Bronchial epithelial cell (primary cell): ENCODE results near the gene DSCAML1. TPM values are rescaled to one million over a fixed set of nuclear protein-coding genes. Genes with fewer than 3 reads are reported as not detected.

Source experiments
- DNase-seq: peaks from one replicate; pipeline ENCODE4 v3.0.0-alpha.2; 2010; ENCODE audit warnings: low read depth
- FAIRE-seq: peaks from 2 replicates; lab custom pipeline; 2011; peaks lifted over from hg19 to GRCh38; lab: Jason Lieb, UNC
- H3K27me3 ChIP-seq: 2 replicates; pipeline ENCODE4 v1.5.1; 2011; ENCODE audit warnings: low read length; ENCODE audit not compliant: control insufficient read depth, insufficient read depth
- H3K36me3 ChIP-seq: 2 replicates; pipeline ENCODE4 v1.5.1; 2011; ENCODE audit warnings: low read length; ENCODE audit not compliant: control insufficient read depth, insufficient read depth
- H3K4me3 ChIP-seq: 2 replicates; pipeline ENCODE4 v1.5.1; 2011; ENCODE audit warnings: mild to moderate bottlenecking, low read depth, low read length, control low read depth
- total RNA-seq: library from RNA; depleted of rRNA; stranded (reverse); fragments of >200 nt; gene quantifications from 2 replicates; pipeline ENCODE4 v1.2.1, GENCODE V29; 2014
- TF ChIP-seq, protein P1 (sequence below): IDR thresholded peaks from 2 replicates; pipeline ENCODE4 v1.5.1; 2011; ENCODE audit warnings: mild to moderate bottlenecking, moderate library complexity, low read length, control low read depth, inconsistent platforms; ENCODE audit not compliant: insufficient read depth, severe bottlenecking

The DSCAML1 gene
- total RNA-seq, 1 donor from 2014 or later, result under 0.01 TPM

DNA sequence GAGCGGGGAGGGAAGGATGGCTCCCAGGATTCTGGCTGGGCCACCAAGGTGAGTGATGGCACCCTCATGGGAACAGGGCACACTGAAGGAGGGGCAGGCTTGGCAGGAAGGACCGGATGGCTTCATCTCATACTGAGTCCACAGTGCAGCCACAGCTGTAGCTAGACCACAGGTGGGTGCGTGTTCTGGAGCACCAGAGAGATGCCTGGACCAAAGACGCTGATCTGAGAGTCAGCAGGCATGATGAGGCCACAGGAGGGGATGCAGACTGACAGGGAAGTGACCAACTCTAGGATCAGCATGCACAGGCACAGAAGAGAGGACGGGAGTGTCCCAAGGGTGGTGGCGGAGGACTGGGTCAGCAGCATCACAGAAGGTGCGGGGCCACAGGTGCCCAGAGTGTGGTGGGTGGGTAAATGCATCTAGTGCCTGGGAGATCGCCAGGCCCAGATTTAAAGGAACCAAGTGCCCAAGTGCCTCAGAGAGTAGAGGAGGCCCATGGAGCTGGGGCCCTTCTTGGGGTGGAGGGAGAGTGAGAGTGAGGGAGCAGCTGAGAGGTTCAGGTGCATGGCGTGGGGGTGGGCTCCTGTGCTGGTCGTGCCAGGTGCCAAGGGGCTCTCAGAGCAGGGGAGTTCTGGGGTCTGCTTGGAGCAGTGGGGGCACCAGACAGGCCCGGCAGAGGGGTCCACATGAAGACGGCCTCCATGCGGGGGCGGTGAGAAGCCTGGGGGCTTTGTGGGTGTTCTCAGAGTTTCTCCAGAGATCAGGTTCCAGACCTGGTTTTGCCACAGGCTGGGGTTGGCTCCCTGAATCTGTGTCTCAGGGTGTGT lies 355.7 kb downstream of the DSCAML1 start:
- no peaks in the 10 kb centered on the region for H3K36me3 ChIP-seq
- peaks cover 16% of the 10 kb centered on the region for H3K27me3 ChIP-seq
- FAIRE-seq (peak; percentile 94), DNase-seq (no peak)
- TF ChIP-seq, protein P1, sequence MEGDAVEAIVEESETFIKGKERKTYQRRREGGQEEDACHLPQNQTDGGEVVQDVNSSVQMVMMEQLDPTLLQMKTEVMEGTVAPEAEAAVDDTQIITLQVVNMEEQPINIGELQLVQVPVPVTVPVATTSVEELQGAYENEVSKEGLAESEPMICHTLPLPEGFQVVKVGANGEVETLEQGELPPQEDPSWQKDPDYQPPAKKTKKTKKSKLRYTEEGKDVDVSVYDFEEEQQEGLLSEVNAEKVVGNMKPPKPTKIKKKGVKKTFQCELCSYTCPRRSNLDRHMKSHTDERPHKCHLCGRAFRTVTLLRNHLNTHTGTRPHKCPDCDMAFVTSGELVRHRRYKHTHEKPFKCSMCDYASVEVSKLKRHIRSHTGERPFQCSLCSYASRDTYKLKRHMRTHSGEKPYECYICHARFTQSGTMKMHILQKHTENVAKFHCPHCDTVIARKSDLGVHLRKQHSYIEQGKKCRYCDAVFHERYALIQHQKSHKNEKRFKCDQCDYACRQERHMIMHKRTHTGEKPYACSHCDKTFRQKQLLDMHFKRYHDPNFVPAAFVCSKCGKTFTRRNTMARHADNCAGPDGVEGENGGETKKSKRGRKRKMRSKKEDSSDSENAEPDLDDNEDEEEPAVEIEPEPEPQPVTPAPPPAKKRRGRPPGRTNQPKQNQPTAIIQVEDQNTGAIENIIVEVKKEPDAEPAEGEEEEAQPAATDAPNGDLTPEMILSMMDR, result no peak
- H3K4me3 ChIP-seq, result no peak overlapping the region

DNA sequence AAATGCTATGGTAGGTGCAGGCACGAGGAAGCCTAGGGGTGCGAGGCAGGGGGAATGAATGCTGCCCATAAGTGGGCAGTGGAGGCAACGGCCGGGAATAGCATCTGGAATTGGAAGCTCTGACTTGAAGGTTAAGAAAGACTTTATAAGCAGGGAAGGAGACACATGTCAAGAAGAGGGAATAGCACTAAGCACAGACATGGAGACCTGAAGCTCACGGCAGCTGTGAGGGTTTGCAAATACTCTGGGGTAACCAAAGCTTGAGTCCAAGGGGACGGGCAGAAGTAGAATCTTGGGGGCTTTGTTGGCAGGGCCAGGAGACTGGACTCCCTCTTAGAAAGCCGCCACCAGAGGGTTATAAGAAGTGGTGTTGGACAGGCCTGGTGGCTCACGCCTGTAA lies 356.8 kb downstream of the DSCAML1 start:
- Histone ChIP-seq H3K36me3 (no peaks in the 10 kb centered on the region), H3K4me3 (no peak overlapping the region), H3K27me3 (peaks cover 14% of the 10 kb centered on the region)
- FAIRE-seq (no peak), DNase-seq (no peak)
- TF ChIP-seq, protein P1, result no peak

DNA sequence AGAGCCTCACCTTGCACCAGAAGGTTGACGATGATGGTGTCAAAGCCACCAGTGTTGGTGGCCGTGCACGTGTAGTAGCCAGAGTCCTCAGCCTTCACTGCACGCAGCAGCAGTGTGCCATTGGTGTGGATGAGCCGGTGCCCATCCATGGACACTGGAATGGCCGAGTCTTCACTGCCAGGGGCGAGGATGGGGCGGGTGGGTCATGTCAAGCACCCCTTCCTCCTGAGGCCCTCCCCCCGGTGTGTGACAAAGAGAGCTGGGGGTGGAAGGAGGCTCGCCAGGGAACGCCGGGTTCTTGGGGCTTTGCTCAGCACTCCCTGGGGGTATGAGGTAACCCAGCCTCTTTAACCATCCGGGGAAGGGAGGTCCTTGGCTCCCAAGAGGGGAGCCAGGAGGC lies 357.8 kb downstream of the DSCAML1 start:
- Histone ChIP-seq H3K27me3 (peaks cover 13% of the 10 kb centered on the region), H3K36me3 (no peaks in the 10 kb centered on the region), H3K4me3 (no peak overlapping the region)
- TF ChIP-seq, protein P1, result no peak
- FAIRE-seq (peak; percentile 72), DNase-seq (no peak)

DNA sequence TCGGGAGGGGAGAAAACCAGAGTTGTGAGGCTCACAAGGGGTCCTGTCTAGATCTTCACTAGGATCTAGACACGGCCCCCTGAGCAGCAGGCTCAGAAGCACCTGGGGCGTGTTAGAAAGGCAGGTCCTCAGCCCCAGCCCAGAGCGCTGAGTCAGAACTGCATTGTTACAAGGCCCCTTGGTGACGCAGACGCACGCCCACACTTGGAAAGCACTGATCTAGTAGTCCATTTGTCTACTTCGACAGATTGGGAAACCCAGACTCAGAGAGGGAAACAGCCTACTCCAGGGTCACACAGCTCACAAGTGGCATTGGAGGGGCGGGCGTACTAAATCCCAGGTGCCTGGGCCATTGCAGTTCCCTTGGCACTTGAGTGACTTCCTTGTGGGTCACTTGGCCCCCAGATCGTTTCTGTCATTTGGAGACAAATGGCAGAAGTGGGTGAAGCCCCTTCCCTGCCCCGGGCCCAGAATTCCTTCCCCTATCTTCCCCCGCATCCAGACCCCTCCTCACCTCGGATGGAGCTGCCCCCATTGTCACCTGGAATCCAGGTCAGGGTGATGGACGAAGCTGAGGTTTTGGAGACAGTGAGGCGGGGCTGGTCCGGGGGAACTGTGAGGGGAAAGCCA lies 358.5 kb downstream of the DSCAML1 start:
- peaks cover 10% of the 10 kb centered on the region for H3K27me3 ChIP-seq
- FAIRE-seq, result no peak

DNA sequence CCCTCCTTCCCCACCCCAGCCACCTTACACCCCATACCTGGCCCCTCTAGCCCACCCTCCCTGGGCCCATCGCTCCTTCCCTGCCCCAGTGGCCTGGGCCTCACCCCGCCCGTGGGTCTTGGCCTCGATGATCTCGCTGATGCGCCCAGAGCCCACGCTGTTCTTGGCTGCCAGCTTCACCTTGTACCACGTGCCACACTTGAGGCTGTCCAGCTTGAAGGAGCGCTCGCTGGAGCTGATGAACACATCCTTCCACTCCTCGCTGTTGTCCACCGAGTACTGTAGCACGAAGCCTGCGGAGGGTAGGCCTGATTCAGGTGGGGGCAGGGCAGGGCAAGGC lies 359.3 kb downstream of the DSCAML1 start:
- FAIRE-seq, result no peak
- peaks cover 4% of the 10 kb centered on the region for H3K27me3 ChIP-seq
- H3K36me3 ChIP-seq, result no peaks in the 10 kb centered on the region
- no peak for DNase-seq
- no peak overlapping the region for H3K4me3 ChIP-seq
- TF ChIP-seq, protein P1, result no peak

More for the DNA sequence above, 358.5 kb downstream of the DSCAML1 start:
- H3K36me3 ChIP-seq, result no peaks in the 10 kb centered on the region
- H3K4me3 ChIP-seq, result no peak overlapping the region
- TF ChIP-seq, protein P1, result no peak
- peak; percentile 57 for DNase-seq
